ENCODE results near the gene ARID1B.

DNA sequence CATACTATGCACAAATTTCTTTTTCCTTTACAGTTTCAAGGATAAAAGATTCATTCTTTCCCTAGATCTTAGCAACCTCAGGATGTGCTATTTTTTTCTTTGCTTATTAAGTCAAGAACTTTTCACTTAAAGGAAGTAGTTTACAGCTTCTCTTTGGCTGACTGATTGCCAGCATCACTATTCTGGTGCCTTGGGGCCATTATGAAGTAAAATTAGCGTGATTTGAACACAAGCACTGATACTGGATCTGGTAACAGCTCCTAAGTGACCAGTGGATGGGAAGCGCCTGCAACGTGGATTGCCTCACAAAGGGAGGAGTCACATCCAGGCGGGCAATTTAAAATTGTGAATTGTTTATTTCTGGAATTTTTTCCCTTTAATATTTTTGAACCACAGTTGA lies 147.1 kb downstream of the ARID1B start:
- TF ChIP-seq GATA2 (IDR thresholded peaks at IDR 0.05; ENCODE audit: low read depth, low read length) (no peak), GATA3 (IDR thresholded peaks at IDR 0.05; ENCODE audit: low read depth, low read length) (no peak)
